ENCODE data around the gene ROR1.
"Not testable (repeated sequence)": the region's sequence is repeated elsewhere in the genome, so short reads cannot be mapped to it uniquely, and the experiment has no call there.

The ROR1 gene

DNA sequence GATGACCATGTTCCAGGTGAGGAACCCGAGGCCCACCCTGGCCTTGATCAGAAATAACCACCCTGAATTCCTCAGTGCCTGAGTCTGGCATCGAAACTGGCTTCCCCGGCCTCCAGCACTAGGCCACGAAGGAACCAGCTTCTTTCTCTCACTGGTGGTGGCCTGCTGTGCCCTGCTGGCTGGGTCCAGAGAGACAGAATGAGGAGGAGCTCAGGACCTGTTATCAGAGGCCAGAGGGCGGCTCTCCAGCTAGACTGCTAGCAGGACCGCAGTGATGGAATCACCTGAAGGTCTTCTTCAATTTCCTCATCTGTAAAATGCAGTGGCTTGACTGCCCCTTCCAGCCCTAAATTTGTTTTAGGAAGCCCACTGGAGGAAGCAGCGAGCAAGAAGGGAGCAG is 20.5 kb downstream of the ROR1 start:
- no peak for DNase-seq (ENCODE audit: low read depth)

DNA sequence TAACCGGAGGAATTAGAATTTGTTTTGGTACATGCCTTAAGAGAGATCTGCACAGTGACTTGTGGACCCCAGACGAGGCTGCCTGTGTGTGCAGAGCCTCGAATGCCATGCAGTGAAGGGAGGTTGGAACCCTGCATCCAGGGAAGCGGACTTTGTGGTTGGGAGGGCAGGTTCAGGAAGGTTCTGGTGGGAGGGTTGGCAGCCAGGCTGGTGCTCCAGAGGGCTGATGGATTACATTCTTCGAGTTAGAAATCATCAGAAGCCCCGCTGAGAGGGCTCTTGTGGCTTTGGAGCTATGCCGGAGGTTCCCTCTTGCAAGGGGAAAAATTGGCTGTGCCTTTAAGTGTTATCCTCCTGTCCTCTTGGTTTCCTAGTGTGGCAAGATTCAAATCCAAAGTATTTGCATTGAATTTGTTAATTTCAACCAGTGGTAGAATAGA is 21.1 kb downstream of the ROR1 start:
- no peak for DNase-seq (ENCODE audit: low read depth)

DNA sequence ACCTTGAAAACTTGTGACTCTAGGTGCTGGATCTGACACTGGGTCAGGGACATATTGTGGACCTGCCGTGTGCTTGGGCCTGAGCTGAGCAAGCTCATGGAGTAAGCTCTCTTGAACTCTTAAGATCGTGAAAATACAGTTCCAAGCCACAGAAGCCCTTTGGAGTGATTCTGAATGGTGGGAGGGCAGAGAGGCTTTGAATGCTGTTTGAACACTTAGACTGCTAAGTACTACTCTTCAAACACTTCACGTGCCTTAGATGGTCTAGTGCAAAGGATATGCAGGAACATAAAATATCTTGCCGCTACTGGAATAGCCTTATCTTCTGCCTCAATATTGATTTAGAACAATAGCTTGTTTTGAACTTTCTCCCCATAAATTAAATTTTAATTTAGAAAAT is 21.6 kb downstream of the ROR1 start:
- no peak for DNase-seq (ENCODE audit: low read depth)

DNA sequence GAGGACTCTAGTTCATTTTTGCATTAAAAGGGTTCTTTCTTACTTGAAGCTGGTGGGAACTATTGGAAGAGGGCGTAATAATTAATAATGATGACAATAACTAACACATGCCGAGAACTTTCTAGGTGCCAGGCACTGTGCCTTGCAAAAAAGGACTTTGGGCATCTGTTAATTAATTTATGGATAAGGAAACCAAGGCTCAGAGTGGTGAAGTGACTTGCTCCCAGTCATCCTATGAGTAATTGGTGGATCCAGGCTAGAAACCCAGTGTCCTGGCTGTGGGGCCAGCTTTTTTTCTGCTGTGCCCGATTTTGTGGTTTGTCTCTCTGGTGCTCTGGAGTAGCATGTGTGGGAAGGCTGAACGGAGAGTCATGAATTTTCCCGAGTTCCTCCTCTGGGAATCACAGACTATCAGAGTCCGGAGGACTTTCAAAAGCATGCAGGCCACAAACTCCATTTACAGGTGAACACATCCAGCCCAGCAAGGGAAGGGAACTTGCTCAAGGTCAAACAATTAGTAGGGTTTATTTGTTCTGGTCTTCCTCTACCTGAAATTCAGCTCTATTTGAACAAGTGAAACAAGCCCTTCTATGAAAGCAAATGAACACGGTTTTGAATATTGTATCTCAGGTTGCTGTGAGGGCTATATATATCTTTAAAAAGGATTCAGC is 23.4 kb downstream of the ROR1 start:
- no peak for DNase-seq (ENCODE audit: low read depth)

DNA sequence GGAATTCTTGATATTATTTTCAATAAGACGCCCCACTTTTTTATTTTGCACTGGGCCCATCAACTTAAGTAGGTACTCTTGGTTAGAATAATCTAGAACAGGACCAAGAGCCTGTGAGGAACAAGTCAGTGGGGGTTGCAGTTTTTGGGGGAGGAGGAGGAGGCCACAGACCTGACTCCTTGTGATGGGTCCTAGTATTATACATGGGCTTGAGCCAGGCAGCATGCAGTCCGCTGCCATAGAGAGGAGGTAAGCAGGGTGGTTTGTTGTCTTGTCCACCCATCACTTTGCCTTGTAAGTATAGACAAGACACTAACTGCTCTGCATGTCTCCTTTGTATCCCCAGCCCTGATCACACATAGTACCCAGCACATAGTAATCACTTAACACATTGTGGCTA is 24.5 kb downstream of the ROR1 start:
- no peak for DNase-seq (ENCODE audit: low read depth)

DNA sequence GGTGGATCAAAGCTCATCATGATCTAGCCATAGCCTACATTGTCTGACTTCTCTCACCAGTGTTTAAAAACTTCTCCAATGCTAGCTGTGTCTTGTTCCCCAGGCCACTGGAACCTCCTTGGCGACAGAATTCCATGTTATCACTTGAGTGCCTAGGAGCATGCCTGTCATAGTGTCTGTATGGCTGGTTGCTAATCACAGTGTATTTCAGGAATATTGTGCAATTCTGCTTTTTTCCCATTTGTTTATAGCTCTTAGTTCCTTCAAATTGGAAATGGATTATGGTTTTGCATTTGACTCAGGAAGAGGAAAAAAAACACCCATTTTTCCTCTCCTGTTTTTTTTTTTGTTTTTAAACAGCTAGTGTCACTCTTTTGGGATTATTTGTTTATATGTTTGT is 25.5 kb downstream of the ROR1 start:
- DNase-seq (ENCODE audit: low read depth): no peak

DNA sequence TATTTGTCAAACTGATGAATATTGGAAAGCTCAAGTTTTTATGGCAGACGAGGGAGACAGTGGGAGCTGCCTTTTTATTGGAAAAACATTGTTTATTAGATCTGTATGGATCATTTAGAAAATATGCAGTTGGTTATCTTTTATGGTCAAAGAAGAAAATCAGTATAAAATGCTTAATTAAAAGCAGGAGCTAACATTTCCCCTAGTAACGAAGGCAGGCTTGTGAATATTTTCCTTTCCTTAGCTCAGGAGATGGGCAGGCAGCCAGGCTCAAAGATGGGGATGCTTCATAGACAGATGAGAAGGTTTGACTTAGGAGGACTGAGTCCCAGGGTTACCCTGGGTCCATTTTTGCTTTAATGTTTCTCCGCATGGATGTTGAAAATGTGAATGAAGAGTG is 26.0 kb downstream of the ROR1 start:
- DNase-seq (ENCODE audit: low read depth): peak; percentile 45

DNA sequence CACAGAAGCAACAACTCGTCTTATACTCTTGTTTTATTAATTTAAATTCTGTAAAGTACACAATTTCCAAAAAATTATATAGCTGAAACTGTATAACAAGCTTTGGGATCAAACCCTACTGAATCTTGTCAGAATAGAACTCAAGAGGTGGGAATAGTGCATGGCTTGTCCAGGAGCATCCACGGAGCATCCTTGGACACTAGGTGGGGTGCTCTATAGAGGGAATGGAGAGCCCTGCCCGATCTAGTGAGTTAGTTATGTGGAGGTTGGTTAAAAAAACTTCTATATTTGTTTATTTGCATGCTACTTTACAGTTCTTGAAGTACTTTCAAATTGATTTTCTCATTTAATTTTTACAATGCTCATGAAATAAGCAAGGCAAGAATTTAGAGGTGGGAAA is 28.3 kb downstream of the ROR1 start:
- no peak for DNase-seq (ENCODE audit: low read depth)

DNA sequence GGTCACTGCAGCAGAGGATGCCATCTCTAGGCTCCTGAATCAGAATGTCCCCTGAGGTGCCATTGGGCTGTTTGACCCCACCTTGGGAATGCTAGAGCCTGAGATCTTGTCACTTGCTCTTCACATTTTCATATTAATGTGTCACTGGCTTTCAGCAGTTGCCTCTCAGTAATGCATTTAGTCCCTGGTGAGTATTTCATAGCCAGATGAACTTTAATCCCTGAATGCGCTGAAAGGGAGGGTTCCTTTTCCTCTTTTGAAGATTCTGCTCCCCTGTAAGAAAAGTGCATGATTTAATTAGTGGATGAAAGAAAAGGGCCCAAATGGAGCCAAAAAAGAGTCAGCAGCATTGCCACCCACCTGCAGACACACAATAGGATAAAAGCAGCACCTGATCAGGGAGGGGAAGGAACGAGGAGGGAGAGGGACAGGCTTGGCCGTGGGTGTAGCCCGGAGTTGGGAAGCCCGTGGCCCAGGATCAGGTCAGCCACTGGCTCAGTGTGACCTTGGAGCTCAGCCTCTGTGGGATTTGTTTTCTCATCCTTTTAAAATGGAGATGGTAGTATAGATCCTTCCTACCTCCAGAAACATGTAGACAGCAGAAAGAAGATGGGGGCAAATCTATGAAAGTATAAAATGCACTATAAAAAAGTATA is 31.1 kb downstream of the ROR1 start:
- DNase-seq (ENCODE audit: low read depth): no peak

DNA sequence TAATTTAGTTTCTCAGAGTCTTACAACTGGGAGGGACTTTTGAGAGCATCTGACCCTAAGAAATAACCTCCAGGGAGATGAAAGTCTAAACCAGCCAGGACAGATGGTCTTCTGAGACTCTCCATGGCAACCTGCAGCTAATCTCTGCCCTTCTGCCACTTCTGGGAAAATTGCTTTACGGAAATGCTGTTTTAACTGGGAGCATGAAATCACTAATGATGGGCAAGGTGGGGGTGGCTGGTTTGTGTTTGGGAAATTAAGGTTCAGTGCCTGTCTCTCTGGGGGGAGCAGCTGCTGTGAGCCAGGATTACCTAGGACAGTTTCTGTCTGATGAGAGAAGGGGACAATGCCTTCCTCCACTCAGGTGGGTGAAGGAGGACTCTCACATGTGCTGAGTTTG is 33.2 kb downstream of the ROR1 start:
- DNase-seq (ENCODE audit: low read depth): no peak

DNA sequence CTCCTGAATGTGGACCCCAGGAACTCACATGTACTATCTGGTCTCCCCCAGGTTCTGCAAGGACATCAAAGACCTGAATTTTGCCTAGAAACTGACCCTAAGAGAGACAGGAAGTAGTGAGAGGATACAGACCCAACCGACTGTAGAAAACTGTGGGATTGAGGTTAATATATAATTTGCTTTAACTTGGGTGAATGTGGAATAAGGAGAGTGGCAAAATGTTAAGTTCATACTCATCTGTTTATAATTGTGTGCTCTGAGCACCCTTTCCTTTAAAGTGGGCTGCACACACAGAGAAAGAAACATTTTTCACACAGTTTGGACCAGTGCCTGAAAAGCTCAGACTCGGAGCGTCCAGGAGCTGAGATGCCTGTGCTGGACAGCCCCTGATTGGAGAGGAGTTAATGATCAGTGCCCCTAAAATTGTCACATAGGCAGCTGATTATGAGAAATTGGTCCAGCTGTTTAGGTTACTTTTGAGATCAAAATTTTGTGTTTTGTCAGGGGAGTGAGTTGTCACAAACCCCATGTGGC is 37.2 kb downstream of the ROR1 start:
- no peak for DNase-seq (ENCODE audit: low read depth)

DNA sequence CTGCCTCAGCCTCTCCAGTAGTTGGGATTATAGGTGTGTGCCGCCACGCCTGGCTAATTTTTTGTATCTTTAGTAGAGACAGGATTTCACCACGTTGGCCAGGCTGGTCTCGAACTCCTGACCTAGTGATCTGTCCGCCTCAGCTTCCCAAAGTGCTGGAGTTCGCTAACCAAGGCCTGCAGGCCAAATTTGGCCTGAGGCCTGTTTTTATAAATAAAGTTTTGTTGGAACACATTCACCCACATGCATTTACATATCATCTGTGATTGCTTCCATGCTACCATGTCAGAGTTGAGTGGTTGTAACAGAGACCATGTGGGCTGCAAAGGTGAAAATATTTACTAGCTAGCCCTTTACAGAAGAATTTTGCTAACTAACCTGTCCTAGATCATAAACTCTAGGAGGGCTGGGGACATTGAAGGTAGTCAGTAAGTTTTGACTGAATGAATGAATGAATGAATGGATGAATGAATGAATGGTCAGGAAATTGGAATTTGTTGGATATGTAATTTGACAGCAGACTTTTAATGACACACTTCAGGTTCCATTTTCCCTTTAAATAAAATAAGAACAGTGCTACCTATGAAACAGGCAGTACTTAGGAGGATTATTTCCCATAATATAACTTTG is 38.4 kb downstream of the ROR1 start:
- no peak for DNase-seq (ENCODE audit: low read depth)

DNA sequence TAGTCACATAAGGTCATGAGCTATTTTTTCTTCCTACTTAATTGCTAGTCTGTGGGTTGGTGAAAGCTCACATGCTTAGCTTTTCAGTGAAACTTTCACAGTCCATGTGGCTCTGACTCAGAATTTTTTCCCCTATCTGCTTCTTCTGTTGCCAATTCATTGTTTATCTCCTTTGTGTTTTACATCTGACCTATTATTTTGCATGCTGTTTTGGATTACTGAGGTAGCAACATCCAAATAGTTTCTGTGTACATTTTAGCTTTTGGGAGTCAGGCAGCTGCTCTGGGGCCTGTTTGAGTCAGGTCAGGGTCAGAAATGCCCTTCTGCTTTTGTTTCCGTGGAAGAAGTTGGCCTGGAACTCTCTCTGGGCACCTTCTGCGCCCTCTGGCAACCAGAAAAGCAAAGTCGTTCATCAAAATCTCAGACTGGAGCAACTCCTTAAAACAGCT is 40.0 kb downstream of the ROR1 start:
- DNase-seq (ENCODE audit: low read depth): no peak

DNA sequence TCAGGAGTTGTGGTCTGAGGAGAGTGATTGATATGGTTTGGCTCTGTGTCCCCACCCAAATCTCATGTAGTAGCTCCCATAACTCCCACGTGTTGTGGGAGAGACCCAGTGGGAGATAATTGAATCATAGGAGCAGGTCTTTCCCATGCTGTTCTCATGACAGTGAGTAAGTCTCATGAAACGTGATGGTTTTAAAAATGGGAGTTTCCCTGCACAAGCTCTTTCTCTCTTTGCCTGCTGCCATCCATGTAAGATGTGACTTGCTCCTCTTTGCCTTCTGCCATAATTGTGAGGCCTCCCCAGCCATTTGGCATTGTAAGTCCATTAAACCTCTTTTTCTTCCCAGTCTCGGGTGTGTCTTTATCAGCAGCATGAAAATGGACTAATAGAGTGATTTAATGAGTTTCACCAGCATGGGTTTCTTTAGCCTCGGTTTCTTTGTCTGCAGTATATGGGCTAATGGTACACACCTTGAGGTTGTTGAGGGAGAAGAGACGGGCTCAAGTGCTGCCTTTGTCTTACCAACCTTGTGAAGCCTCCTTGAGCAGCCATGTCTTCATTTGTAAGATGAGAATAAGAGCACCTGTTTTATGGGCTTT is 42.5 kb downstream of the ROR1 start:
- not testable (repeated sequence) for DNase-seq (ENCODE audit: low read depth)

DNA sequence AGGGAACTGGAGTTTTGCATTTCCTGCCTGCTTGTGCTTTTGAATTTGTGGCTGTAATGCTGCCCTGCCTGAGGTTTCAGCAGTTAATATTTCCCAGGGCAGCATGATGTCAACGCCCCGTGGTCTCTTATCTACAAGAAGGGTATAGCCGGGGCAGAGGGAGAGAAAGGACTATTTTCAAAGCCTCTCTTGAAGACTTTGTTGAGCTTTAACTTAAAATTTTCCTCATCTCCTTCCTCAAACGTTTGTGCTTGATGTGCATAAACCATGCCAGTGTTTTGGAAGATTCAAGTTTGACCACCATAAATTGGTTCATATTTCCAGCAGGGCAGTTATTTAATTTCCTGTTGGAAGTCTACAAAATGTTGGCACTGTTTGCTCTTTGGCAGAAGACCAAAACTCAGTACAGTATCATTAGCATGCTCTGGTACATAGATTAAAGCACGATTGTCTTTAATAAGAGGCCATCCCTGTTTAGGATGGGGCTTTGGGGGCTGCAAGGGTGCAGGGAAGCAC is 43.4 kb downstream of the ROR1 start:
- DNase-seq (ENCODE audit: low read depth): no peak

DNA sequence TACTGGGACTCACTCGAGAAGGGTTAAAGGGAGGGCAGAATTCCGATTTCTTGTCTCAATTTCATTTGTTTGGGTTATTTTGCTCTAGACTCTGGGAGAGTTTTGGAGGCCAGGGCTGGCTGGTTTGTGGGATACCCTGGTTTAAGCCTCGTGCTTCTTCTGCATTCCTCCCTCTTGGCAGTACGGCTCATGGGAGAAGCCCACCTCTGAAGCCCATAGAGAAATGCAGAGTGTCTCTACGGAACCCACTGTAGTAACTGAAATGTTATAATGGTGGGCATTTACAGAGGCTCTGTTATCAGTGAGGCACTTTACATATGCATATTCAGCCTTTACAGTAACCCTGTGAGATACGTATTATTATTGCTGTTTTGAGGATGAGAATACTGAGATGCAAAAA is 43.9 kb downstream of the ROR1 start:
- no peak for DNase-seq (ENCODE audit: low read depth)

DNA sequence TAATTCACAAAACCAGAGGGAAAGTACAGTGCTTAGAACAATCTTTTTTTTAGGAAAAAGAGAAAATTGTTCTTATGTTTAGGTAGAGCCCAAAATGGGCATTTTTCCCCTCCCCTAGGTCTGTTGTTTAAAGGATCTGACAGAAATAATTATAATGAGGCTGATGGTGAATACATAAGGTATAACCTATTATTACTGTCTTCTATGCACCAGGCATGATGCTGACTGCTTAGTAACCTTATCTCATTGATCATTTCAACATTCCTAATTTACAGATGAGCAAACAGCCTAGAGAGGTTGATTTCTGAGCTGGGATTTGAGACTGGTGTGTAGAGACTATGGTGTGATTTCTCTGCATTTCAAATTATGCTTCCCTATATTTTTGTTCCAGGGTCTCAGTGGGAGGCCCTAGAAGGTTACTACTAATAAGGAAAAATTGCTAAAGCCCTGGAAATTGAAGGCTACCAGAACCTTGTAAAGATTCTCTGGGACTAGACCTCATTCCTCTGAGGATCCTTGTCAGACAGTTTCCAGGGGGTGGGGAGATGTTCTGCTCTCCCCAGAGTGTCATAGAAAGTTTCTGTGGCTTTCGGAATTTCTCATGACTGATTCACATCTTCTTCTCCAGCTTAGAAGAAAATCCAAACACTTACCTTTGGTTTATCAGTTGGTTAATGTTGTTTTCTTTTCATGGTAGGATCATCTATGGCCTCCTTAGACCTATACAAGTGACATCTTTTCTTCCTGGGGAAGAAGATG is 44.9 kb downstream of the ROR1 start:
- DNase-seq (ENCODE audit: low read depth): no peak

DNA sequence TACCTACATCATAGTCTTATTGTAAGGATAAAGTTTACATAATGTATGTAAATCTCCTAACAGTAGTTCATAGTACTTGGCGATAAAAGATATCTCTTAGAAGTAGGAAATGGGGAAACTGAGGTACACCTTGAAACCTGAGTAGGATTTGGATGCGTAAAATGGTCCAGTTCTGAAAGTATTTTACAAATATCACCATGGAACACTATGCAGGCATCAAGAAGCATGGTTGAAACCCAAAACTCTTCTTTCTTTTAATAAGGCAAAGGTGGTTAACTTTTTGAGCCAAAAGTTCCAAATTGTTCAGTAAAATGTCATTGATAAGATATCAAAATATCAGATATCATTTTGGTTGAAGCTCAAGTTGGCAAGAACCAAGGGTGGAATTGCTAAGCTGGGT is 46.0 kb downstream of the ROR1 start:
- no peak for DNase-seq (ENCODE audit: low read depth)

DNA sequence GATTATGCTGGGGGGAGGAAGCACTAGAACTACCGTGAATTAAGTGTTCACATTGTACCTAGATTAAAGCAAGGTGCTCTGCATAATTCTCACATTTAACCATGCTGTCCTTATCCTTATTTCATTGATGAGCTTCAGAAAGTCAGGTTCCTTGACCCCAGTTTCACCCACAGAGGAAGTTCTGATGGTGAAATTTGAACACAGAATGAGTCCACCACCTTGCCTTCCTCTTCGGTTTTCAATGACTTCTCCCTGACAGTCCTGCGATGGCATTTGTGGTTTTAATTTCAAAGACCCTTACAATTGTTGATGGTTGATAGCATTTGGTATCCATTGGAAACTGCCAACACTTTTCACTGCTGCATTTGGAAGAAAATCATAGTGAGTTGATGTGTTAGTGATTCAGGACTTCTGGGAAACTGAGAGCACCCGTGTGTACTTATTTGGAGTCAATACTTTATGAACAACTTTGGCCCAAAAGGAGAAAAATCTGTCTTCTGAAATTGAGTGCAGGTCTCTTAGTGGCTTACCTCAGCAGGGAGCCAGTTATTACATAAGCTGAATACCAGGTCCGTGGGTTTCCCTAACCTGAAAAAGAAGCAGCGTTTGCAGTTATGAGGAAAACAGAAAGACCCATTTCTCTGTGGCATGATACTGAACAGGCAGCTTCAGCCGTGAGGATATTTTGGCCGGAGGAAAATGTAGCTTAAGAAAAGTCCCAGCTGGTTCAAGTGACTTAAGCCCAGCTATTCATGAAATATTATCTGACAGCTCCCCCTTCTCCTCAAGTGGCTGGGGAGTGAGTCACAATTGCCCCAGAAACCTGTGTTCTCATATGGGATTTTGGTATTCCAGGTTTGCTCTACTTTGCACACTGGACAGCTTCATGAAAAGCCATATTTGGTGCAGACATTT is 47.5 kb downstream of the ROR1 start:
- DNase-seq (ENCODE audit: low read depth): no peak

DNA sequence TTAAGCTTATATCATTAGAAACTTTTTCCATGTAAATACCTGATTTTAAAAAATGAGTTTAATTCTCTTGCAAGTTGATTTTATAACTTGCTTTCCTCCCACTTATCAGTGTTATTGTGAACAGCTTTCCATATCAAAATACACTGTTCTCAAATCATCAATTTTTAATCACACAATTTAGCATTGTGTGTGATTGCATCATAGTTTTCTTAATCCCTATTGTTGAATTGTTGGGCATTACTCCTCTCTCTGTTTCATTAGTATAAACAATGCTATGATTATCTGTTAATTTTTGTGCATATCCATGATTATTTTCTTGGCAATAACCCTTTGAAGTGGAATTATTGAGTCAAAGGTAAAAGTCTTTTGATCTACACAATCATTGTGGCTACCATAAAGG is 48.7 kb downstream of the ROR1 start:
- DNase-seq (ENCODE audit: low read depth): no peak

DNA sequence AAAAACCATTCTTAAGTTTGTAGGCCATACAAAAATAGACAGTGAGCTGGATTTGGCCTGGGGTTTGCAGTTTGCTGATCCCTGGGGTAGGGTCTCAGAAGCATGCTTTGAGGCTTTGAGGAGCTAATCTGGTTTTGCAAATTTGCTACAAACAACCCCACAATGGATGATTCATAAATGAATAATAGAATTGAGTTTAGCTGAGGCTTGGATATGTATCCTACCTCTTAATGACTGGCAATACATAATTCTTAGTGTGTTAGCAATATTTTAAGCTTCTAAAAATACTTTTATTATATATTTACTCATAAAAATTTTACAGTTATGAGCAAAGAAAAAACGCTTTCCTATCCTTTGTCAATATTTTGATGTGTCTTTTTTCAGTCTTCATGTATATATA is 50.6 kb downstream of the ROR1 start:
- no peak for DNase-seq (ENCODE audit: low read depth)
